ENCODE data around the gene NTN1. TPM values are rescaled to one million over a fixed set of nuclear protein-coding genes. Genes with fewer than 3 reads are reported as not detected.

NTN1 gene
- total and polyA plus RNA-seq, 2 of the 4 experiments (the other 2 are of a cell fraction), result under 0.01 to 0.07 TPM

DNA sequence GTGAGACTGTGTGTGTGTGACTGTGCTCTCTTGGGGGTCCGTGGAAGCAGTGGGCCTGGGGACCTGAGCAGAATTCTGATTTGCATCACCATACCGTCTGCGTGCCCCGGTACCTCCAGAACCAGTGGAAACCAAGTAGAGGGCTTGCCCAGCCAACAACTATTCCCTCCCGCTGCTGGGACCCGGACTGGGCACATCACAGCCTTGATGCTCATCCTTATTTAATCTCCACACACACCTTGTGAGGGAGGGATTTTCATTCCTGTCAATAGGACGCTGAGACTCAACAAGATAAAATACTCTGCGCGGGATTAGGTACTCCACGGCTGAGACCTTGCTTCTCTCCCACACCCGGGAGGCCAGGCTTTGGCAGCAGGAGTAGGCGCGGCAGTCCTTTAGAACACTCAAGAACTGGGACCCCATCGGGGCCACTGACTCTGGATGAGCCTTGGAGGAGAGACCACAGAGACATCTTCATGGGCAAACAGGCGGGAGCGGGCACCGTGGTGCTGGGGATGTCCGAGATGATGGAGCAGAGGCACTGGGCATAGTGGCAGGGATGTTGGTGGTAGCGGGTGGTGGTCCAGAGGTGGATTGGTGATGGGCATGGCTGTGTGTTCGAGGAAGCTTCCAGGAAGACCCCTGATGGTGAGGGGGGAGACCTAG lies 208.0 kb downstream of the NTN1 start:
- no peaks in the 10 kb centered on the region for H3K79me1 ChIP-seq (ENCODE audit: low read depth in 1 of 2, low read length in 2 of 2)
- ChIA-PET CTCF (no interaction called here), POLR2A (ENCODE audit: unreplicated experiment) (no interaction called here)
- no peak overlapping the region for H2AFZ ChIP-seq (replicated peaks; ENCODE audit: low read length, poor library complexity)
- no peak overlapping the region for H4K8ac ChIP-seq (ENCODE audit: low read depth in 2 of 2, low read length in 2 of 2)
- no peak overlapping the region for H3K14ac ChIP-seq (replicated peaks; ENCODE audit: low read depth, low read length)
- H3K4me2 ChIP-seq (ENCODE audit: low read depth, low read length), result no peak overlapping the region
- TF ChIP-seq POLR2A (IDR thresholded peaks at IDR 0.05; ENCODE audit: low read depth, low read length) (no peak), CEBPB (IDR thresholded peaks at IDR 0.05; ENCODE audit: low read depth, low read length) (no peak), CTCF (conservative IDR thresholded peaks at IDR 0.05; ENCODE audit: low read depth, low read length) (no peak), FOS (IDR thresholded peaks at IDR 0.05; ENCODE audit: low read depth, low read length) (no peak), RCOR1 (IDR thresholded peaks at IDR 0.05; ENCODE audit: insufficient replicate concordance, low read length) (no peak), MAZ (IDR thresholded peaks at IDR 0.05; ENCODE audit: borderline replicate concordance, low read depth, low read length) (no peak), ELK1 (IDR thresholded peaks at IDR 0.05; ENCODE audit: borderline replicate concordance, low read depth, low read length) (no peak), CHD1 (IDR thresholded peaks at IDR 0.05; ENCODE audit: low read depth, low read length) (no peak)
- peaks cover 8% of the 10 kb centered on the region; the same call in 1 of the 2 replicates for H3K4me1 ChIP-seq (ENCODE audit: control insufficient read depth, insufficient read depth, low read length)
- no peak overlapping the region for H2BK20ac ChIP-seq (ENCODE audit: low read depth, low read length)
- no peak overlapping the region for H3K23ac ChIP-seq (ENCODE audit: low read depth, low read length)
- H3K27me3 ChIP-seq (ENCODE audit: control insufficient read depth, insufficient read depth, low read length), result no peaks in the 10 kb centered on the region; the same call in 1 of the 2 replicates
- no peak overlapping the region for H3K56ac ChIP-seq (ENCODE audit: extremely low read depth, insufficient read depth, low read length)
- 66% methylated on average over 7 of the region's 20 CpGs; no CpG with 5 or more reads in 1 of the 2 experiments for WGBS, 2 experiments (ENCODE audit: extremely low coverage in 2 of 2, insufficient read length in 1 of 2)
- H2BK15ac ChIP-seq (ENCODE audit: low read depth, low read length), result no peak overlapping the region
- no peak overlapping the region for H2AK9ac ChIP-seq (replicated peaks; ENCODE audit: low read depth, low read length, poor library complexity)
- no peaks in the 10 kb centered on the region for H3K9me1 ChIP-seq (ENCODE audit: insufficient read depth, low read length)
- no peak overlapping the region for H3K4ac ChIP-seq (ENCODE audit: low read depth, low read length)
- DNase-seq (no peak), ATAC-seq (ENCODE audit: low read depth) (no peak)
- H3K9ac ChIP-seq (ENCODE audit: low read depth, low read length), result no peak overlapping the region
- H4K20me1 ChIP-seq (ENCODE audit: insufficient read depth, low read length), result no peaks in the 10 kb centered on the region
- no peaks in the 10 kb centered on the region for H3K36me3 ChIP-seq (ENCODE audit: control insufficient read depth, insufficient read depth, low read length)
- H4K5ac ChIP-seq (ENCODE audit: low read depth, low read length), result no peak overlapping the region
- no peak overlapping the region for H3K27ac ChIP-seq (ENCODE audit: insufficient read depth, low read length)
- no peak overlapping the region for H2AK5ac ChIP-seq (ENCODE audit: low read depth, low read length)
- H2BK120ac ChIP-seq (ENCODE audit: low read depth, low read length), result no peak overlapping the region
- BruUV-seq (replicated peaks), result no TSS peak
- dilution Hi-C loops (cut with HindIII; ENCODE audit: low sequenced_read_pairs, unreplicated experiment) (no loop called here), in situ Hi-C loops (cut with MboI; ENCODE audit: low sequenced_read_pairs) (no loop called here), intact Hi-C loops (cut with micrococcal nuclease) (no loop called here)
- H3K9me3 ChIP-seq (ENCODE audit: control insufficient read depth, insufficient read depth, low read length), result no peaks in the 10 kb centered on the region
- H3K4me3 ChIP-seq (ENCODE audit: insufficient read depth, low read depth, low read length), result no peak overlapping the region
- no peak overlapping the region for H4K91ac ChIP-seq (ENCODE audit: insufficient read depth, low read depth, low read length)
- no peak overlapping the region for H2BK5ac ChIP-seq (ENCODE audit: low read depth, low read length, poor library complexity, severe bottlenecking)
- H3K18ac ChIP-seq (ENCODE audit: low read depth, low read length), result no peak overlapping the region; the same call in 1 of the 2 replicates
